ENCODE results near the gene CCDC110.
"Not testable (repeated sequence)": the region's sequence is repeated elsewhere in the genome, so short reads cannot be mapped to it uniquely, and the experiment has no call there.

The CCDC110 gene

DNA sequence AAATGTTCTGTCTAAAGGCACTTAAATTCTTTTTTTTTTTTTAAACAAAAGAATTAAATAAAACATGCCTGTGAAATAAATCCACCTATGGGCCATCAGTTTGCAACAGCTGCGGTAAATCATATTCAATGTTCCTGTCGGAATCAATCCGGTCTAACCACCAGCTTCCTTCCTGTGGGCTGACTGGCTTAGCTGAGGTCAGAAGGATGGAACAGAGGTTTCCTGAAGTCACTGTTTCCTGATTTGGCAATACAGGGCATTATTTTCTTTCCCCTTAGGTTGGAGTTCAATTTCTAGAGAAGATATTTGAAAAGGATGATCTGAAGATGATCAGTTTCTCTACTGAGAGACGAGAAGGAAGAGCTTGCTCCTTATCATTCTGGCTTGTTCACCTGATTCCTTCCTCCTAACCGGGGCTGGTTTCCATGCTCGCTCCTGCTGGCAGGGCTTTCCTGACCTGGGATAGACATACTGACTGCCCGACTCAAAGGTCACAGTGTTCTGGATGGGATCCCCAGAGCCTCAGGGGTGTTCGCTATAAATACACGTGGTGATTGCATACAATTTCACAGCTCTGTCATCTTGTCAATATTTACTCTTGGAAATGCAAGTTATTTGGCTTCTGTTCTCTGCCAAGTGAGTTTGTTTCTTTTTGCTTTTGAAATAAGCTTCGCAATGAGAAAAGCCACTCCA, 42.1 kb upstream of the CCDC110 start:
- TF ChIP-seq, protein P1, sequence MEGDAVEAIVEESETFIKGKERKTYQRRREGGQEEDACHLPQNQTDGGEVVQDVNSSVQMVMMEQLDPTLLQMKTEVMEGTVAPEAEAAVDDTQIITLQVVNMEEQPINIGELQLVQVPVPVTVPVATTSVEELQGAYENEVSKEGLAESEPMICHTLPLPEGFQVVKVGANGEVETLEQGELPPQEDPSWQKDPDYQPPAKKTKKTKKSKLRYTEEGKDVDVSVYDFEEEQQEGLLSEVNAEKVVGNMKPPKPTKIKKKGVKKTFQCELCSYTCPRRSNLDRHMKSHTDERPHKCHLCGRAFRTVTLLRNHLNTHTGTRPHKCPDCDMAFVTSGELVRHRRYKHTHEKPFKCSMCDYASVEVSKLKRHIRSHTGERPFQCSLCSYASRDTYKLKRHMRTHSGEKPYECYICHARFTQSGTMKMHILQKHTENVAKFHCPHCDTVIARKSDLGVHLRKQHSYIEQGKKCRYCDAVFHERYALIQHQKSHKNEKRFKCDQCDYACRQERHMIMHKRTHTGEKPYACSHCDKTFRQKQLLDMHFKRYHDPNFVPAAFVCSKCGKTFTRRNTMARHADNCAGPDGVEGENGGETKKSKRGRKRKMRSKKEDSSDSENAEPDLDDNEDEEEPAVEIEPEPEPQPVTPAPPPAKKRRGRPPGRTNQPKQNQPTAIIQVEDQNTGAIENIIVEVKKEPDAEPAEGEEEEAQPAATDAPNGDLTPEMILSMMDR (IDR thresholded peaks at IDR 0.05; ENCODE audit: low read depth, low read length, missing control alignments) = no peak
- peak; percentile 5 for DNase-seq (ENCODE audit: low read depth)
- no peak overlapping the region for H3K4me3 ChIP-seq (ENCODE audit: low read depth, low read length)

DNA sequence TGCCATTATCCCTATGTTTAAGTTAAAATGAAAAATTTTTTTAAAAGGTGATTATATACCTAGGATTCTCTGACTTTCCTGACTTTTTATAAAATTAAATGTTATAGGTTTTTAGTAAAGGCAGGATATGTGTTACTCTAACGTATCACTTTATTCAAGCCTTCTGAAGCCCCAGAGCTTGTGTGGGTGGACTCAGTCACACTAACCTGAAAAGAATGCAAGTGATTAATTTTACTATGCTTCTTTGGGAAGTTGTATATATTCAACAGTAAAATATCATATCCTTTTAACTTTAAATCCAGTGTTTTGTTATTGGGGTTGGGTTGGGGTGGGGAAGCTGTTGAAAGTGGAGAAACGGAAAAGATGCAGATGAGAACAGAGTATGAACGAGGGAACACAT, 41.0 kb upstream of the CCDC110 start:
- TF ChIP-seq, protein P1 (IDR thresholded peaks at IDR 0.05; ENCODE audit: low read depth, low read length, missing control alignments) = no peak
- no peak for DNase-seq (ENCODE audit: low read depth)
- H3K4me3 ChIP-seq (ENCODE audit: low read depth, low read length) = no peak overlapping the region

DNA sequence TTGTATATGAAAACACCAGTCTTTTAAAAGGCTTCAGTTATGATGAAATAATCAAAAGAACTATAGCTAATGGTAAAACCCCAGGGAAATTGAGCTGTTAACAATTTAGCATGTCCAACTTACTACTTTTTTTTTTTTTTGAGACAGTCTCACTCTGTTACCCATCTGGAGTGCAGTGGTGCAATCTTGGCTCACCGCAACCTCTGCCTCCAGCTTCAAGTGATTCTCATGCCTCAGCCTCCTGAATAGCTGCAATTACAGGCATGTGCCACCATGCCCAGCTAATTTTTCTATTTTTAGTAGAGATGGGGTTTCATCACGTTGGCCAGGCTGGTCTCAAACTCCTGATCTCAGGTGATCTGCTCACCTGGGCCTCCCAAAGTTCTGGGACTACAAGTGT, 39.7 kb upstream of the CCDC110 start:
- DNase-seq (ENCODE audit: low read depth); H3K4me3 ChIP-seq (ENCODE audit: low read depth, low read length): not testable (repeated sequence)

DNA sequence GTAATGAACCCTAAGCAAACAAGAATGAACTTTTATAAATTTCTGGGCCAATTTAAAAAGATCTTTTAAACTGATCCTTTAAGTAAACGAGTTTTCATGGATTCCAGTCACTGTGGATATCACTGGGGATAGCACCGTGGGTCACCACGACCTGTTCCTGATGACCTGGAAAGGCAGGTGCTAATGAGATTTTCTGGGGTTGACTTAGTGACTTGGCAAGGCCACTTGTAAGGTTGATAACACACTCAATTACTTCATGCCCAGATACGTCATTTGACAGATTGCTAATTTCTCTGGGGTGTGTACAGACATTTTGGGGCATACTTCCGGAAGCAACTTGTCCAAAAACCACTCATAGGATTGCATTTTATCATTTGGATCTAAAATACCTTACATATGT, 39.3 kb upstream of the CCDC110 start:
- no peak for DNase-seq (ENCODE audit: low read depth)
- H3K4me3 ChIP-seq (ENCODE audit: low read depth, low read length) = no peak overlapping the region
- TF ChIP-seq, protein P1 (IDR thresholded peaks at IDR 0.05; ENCODE audit: low read depth, low read length, missing control alignments) = no peak

DNA sequence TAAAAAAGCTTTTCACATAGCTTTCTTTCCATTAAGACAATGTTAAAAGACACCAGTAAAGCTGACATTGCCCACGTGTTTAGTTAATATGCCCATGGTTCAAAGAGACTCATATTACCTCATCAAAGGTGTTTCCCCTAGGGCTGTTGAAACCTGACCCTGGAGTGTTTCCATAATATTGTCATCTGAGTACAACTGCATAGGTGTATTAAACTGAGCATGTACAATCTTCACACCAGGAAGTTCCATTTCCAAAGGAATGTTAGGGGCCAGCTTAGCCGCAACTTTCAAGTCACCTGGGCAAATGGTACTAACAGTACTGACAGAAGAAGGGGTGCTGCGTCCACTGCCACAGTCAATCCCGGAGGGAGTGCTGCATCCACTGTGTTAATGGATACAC, 36.6 kb upstream of the CCDC110 start:
- TF ChIP-seq, protein P1 (IDR thresholded peaks at IDR 0.05; ENCODE audit: low read depth, low read length, missing control alignments) = no peak
- DNase-seq (ENCODE audit: low read depth) = no peak

DNA sequence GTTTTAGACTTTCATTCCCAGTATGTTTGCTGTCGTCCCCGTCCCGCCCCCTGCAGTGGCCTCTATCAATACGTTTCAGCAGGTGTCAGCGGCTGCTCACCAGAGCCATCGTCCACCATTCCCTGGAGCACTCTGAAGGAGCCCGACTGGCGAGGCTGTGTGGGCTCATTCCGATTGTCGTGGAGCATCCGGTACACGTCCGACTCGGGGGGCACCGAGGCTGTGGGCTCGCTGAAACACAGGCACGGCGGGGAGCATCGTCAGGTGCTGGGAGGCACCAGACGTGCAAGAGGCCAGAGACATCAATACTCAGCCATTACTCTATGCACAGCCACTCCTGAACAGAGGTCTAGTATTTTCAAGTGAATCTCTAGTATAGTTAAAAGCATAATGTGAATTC, 34.9 kb upstream of the CCDC110 start:
- no peak overlapping the region for H3K4me3 ChIP-seq (ENCODE audit: low read depth, low read length)
- TF ChIP-seq, protein P1 (IDR thresholded peaks at IDR 0.05; ENCODE audit: low read depth, low read length, missing control alignments) = no peak
- DNase-seq (ENCODE audit: low read depth) = no peak

More for the DNA sequence above, 36.6 kb upstream of the CCDC110 start:
- H3K4me3 ChIP-seq (ENCODE audit: low read depth, low read length) = no peak overlapping the region

DNA sequence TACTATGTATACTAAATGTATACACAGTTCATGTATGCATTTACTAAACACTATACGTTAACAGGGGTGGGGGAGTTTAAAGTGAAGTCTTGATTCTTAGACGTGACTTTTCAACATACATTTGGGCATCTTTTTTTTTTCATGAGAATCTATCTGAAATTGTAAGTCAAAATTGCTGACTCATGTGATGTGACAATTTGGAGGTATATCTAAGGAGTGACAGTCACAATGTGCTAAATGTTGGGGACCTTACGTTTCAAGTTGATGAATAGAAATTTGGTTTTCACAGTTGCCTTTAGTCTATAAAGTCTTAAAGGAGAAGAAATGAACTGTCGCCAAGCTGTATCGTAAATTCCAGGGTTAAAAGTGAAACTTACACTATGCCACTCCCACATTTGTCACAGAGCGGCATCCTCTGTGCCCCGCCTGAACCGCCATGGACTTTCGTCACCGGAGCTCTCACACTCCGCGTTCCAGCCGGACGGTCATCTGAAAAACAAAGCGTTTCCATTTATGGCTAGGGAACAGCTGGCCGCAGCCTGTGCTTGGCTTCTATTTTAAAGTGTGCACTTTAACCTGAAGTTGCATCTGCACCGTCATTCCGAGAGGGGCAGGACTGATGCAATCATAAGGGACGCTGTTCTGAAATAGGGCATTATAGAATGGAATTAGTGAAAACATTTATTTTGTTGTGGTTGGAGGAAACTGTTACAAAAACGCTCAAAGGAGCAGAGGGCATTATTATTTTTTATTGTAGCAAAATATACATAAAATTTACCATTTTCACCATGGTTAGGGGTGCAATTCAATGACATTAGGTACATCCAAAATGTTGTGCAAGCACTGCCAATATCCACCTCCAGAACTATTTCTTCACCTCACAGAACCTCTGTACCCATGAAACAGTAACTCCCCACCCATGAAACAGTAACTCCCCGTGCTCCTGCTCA, 32.8 kb upstream of the CCDC110 start:
- TF ChIP-seq, protein P1 (IDR thresholded peaks at IDR 0.05; ENCODE audit: low read depth, low read length, missing control alignments) = no peak
- DNase-seq (ENCODE audit: low read depth) = no peak
- no peak overlapping the region for H3K4me3 ChIP-seq (ENCODE audit: low read depth, low read length)
